GM21367 (cell line): Measurements from ENCODE around the gene PMIS2.

Experiments
- ATAC-seq: cut with Tn5 transposase; IDR thresholded peaks from one replicate; pipeline ENCODE4 v1.9.1; 2021; ENCODE audit not compliant: unreplicated experiment

The PMIS2 gene

GRCh38 chr19:35585848-35586247 is at the start of gene PMIS2:
Gene PMIS2 (plus strand): TSS chr19:35586173. CDS start chr19:35586260, 87 bp downstream.
- no peak for ATAC-seq

- ATAC-seq: no peak
These were observed 46.7 kb upstream of the PMIS2 start for GRCh38 chr19:35539314-35539713.

GRCh38 chr19:35539850-35540249 is 46.1 kb upstream of the PMIS2 start:
- no peak for ATAC-seq

- ATAC-seq: no peak
These were observed 45.5 kb upstream of the PMIS2 start for GRCh38 chr19:35540356-35540927.

- no peak for ATAC-seq
These were observed 43.8 kb upstream of the PMIS2 start for GRCh38 chr19:35542209-35542608.

GRCh38 chr19:35543280-35544109 is 42.5 kb upstream of the PMIS2 start:
- no peak for ATAC-seq

- no peak for ATAC-seq
These were observed 41.7 kb upstream of the PMIS2 start for GRCh38 chr19:35544110-35544802.

- peak; percentile 54 for ATAC-seq
These were observed 40.7 kb upstream of the PMIS2 start, which contains the start of gene TMEM147 for GRCh38 chr19:35545001-35545854. Gene TMEM147 (plus strand): TSS chr19:35545626. CDS start chr19:35545740, 114 bp downstream.

GRCh38 chr19:35545855-35546381 is 40.1 kb upstream of the PMIS2 start:
- peak; percentile 22 for ATAC-seq

- no peak for ATAC-seq
These were observed 39.4 kb upstream of the PMIS2 start for GRCh38 chr19:35546532-35546931.

- no peak for ATAC-seq
These were observed 36.7 kb upstream of the PMIS2 start for GRCh38 chr19:35549174-35549788.

- ATAC-seq: no peak
These were observed 36.0 kb upstream of the PMIS2 start for GRCh38 chr19:35549879-35550523.

GRCh38 chr19:35551091-35551810 is 34.7 kb upstream of the PMIS2 start:
- no peak for ATAC-seq

- ATAC-seq: no peak
These were observed 33.2 kb upstream of the PMIS2 start for GRCh38 chr19:35552534-35553384.

GRCh38 chr19:35553385-35554000 is 32.5 kb upstream of the PMIS2 start:
- ATAC-seq: no peak

- ATAC-seq: no peak
These were observed 31.9 kb upstream of the PMIS2 start for GRCh38 chr19:35554076-35554475.

- no peak for ATAC-seq
These were observed 30.5 kb upstream of the PMIS2 start for GRCh38 chr19:35555301-35556005.
